GM18508 (cell line): ENCODE results near the gene TACR1.
"Not testable (repeated sequence)": the region's sequence is repeated elsewhere in the genome, so short reads cannot be mapped to it uniquely, and the experiment has no call there.

Experiments
- ATAC-seq: cut with Tn5 transposase; IDR thresholded peaks from one replicate; pipeline ENCODE4 v1.9.1; 2021; ENCODE audit warnings: moderate number of reproducible peaks; ENCODE audit not compliant: insufficient read depth, unreplicated experiment

TACR1 gene

GRCh38 chr2:75098856-75099255 lies 100.5 kb downstream of the TACR1 start:
- no peak for ATAC-seq

- no peak for ATAC-seq
Observed at GRCh38 chr2:75097831-75098230, 101.5 kb downstream of the TACR1 start.

- ATAC-seq: no peak
Observed at GRCh38 chr2:75094405-75094804, 104.9 kb downstream of the TACR1 start.

- no peak for ATAC-seq
Observed at GRCh38 chr2:75090770-75091515, 108.4 kb downstream of the TACR1 start.

- no peak for ATAC-seq
Observed at GRCh38 chr2:75089471-75089870, 109.8 kb downstream of the TACR1 start.

- ATAC-seq: no peak
Observed at GRCh38 chr2:75088791-75089190, 110.5 kb downstream of the TACR1 start.

- ATAC-seq: no peak
Observed at GRCh38 chr2:75087736-75088135, 111.6 kb downstream of the TACR1 start.

GRCh38 chr2:75079575-75079974 lies 119.7 kb downstream of the TACR1 start:
- no peak for ATAC-seq

GRCh38 chr2:75077909-75078308 lies 121.4 kb downstream of the TACR1 start:
- no peak for ATAC-seq

GRCh38 chr2:75076088-75076487 lies 123.2 kb downstream of the TACR1 start:
- no peak for ATAC-seq

- ATAC-seq: no peak
Observed at GRCh38 chr2:75074708-75075107, 124.6 kb downstream of the TACR1 start.

- no peak for ATAC-seq
Observed at GRCh38 chr2:75074228-75074627, 125.1 kb downstream of the TACR1 start.

- no peak for ATAC-seq
Observed at GRCh38 chr2:75071766-75072165, 127.6 kb downstream of the TACR1 start.

GRCh38 chr2:75068546-75068945 lies 130.8 kb downstream of the TACR1 start:
- no peak for ATAC-seq

- ATAC-seq: no peak
Observed at GRCh38 chr2:75067506-75067905, 131.8 kb downstream of the TACR1 start.

- ATAC-seq: no peak
Observed at GRCh38 chr2:75066121-75066902, 133.0 kb downstream of the TACR1 start.

GRCh38 chr2:75065402-75066008 lies 133.8 kb downstream of the TACR1 start:
- ATAC-seq: no peak

GRCh38 chr2:75064691-75065396 lies 134.5 kb downstream of the TACR1 start:
- no peak for ATAC-seq

- no peak for ATAC-seq
Observed at GRCh38 chr2:75063906-75064305, 135.4 kb downstream of the TACR1 start.

GRCh38 chr2:75058427-75058826 lies 140.9 kb downstream of the TACR1 start:
- ATAC-seq: no peak

- not testable (repeated sequence) for ATAC-seq
Observed at GRCh38 chr2:75057150-75057549, 142.2 kb downstream of the TACR1 start.
